Ishikawa (cell line): Measurements from ENCODE around the gene GJB1.

Experiments used
- FOXM1 ChIP-seq: IDR thresholded peaks from 2 replicates; pipeline ENCODE4 v1.6.1; 2012; ENCODE audit warnings: low read depth, borderline replicate concordance
- NFIC ChIP-seq: IDR thresholded peaks from 2 replicates; pipeline ENCODE4 v1.6.1; 2012
- RAD21 ChIP-seq: IDR thresholded peaks from 2 replicates; pipeline ENCODE4 v1.6.1; 2012; ENCODE audit warnings: low read depth
- YY1 ChIP-seq: IDR thresholded peaks from 2 replicates; pipeline ENCODE4 v1.6.1; 2012; ENCODE audit warnings: low read depth

- no peak for TF ChIP-seq NFIC
- no peak for TF ChIP-seq RAD21
- TF ChIP-seq FOXM1 = no peak
- TF ChIP-seq YY1 = no peak
Measured at GRCh38 chrX:71181558-71181909, 41.5 kb upstream of the GJB1 start.
